OCI-LY3 (cell line): ENCODE results near the gene SRM.

ENCODE experiments used
- CTCF ChIP-seq: fragments of 200-600, 300-600 bp; sonication (generic); IDR thresholded peaks from 2 replicates; pipeline ENCODE4 v1.5.1; 2014; ENCODE audit warnings: antibody characterized with exemption, low read length, low read depth
- EZH2phosphoT487 ChIP-seq: fragments of 200-600 bp; shearing (Covaris generic); IDR thresholded peaks from 2 replicates; pipeline ENCODE4 v1.6.1; 2018; ENCODE audit warnings: antibody characterized with exemption, mixed run types, low read depth

DNA sequence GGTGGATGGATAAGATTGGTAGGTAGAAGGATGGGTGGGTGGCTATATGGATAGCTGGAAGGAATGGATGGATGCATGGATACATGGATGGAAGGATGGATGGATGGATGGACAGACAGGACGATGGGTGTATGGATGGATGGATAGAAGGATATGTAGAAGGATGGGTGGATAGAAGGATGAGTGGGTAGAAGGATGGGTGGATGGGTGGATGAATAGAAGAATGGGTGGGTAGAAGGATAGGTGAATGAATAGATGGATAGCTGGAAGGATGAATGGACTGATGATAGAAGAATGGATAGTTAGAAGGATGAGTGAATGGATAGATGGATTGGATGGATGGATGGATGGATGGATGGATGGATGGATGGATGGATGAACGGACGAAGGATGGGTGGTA lies 17.8 kb downstream of the SRM start:
- TF ChIP-seq CTCF: no peak
- no peak for TF ChIP-seq EZH2phosphoT487
